HG03095 (cell line): Measurements from ENCODE around the gene MUC4.
"Not testable (repeated sequence)": the region's sequence is repeated elsewhere in the genome, so short reads cannot be mapped to it uniquely, and the experiment has no call there.

Experiments
- ATAC-seq: cut with Tn5 transposase; IDR thresholded peaks from one replicate; pipeline ENCODE4 v1.9.1; 2021; ENCODE audit warnings: moderate library complexity; ENCODE audit not compliant: unreplicated experiment

MUC4 gene

DNA sequence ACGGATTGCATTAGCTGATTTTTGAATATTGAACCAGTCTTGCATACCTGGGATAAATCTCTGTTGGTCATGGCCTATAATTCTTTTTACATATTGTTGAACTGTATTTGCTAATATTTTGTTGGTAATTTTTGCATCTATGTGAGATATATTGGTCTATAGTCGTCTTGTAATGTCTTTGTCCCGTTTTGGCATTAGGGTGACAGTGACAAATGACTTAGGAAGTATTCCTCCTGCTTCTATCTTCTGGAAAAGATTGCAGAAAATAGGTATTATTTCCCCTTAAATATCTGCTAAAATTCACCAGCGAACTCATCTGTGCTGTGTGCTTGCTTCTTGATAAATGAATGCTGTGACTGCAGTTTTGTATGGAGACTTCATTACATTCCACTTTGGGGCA lies 67.3 kb downstream of the MUC4 start:
- ATAC-seq: no peak

DNA sequence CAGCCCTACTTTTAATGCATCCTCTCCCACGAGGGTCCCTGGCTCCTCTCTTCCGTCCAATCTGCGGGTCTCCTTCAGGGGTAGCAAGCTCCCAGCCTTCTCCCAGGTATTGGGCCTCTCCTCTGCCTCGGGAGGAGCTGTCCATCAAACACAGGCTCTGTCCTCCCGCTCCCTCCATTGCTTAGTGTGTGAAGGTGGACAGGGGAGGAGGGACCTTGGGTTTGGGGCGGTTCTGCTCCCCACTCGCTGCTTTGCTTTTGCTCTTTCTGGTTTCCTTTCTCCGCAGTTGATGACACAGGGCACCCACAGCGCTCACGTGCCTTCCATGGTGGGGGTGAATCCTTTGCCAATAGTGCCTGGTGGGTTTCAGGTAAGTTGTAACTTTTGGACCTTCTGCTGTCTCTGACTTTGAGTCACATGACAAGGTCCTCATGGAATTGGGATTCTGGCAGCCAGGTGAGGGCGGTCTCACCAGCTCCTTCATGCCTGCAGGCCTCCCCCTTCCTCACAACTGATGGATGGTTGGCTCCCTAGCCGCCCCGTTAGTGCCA lies 72.1 kb downstream of the MUC4 start:
- ATAC-seq: no peak

DNA sequence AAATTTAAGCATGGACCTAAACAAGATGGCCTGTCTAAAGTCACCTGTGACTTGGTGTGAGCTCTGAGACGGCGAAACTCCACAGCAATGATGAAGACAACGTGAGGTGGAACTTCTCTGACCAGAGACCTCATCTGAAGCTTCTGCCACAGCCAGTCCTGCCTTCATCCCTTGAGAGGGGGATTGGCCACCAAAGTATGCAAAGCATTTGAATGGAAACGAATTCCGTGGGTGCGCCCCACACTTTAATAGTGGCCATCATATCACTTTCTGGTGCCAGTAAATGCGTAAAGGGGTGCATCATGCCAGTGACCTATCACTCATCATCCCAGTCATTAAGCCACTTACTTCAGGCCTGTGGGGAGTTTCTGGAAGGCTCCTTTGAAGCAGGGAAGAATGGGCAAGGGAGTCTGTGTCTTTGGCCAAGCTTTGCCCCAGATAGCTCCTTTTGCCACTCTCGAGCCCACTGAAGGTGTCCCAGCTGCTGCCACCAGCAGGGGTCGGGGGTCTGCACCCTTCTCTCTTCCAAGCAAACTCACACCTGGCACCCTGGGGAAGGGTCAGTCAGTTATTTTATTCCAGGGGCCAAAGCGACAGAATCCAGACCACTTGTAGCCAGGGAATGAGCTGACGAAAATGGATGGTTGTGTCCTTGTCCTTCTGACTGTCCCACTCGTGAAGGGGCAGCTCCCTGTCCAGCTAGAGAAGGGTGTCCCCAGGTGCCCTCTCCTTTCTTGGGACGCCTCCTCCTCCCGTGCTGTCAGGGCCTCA lies 73.3 kb downstream of the MUC4 start:
- ATAC-seq: no peak

DNA sequence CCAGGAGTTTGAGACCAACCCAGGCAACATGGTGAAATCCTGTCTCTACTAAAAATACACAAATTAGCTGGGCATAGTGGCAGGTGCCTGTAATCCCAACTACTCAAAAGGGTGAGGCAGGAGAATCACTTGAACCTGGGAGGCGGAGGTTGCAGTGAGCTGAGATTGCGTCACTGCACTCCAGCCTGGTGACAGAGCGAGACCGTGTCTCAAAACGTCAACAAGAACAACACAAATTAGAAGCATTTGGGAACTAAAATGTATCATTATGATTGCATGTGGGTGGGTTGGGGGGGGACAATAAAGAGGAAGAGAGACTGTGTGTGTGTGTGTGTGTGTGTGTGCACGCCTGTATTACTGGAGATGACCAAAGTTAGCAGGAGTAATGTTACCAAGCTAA lies 73.9 kb downstream of the MUC4 start:
- not testable (repeated sequence) for ATAC-seq

DNA sequence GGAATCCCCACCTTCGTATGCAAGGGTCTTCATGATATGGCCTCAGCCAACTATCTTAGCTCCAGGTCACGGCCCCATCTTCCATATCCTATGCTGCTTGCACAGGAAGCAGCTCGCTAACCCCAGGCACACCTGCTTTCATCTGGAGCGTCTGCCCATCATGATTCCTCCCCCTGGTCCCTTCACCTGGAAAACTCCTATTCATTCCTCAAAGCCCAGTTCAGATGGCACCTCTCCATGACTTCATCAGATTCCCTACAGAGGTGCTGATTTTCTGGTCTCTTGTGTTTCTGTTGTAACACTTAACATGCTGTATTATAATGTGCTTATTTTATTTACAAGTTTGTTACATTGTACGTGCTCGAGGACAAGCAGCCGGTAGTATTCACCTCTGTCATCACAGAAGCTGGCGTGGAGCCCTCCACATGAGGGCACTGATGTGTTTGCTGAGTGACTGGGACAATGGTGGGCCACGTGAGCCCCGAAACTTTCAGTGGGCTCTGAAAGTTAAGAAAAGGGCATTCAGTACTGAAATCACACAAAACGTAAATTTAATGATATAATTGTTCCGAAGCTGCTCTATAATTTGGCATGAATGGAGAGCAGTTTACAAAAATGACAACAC lies 74.8 kb downstream of the MUC4 start:
- no peak for ATAC-seq

DNA sequence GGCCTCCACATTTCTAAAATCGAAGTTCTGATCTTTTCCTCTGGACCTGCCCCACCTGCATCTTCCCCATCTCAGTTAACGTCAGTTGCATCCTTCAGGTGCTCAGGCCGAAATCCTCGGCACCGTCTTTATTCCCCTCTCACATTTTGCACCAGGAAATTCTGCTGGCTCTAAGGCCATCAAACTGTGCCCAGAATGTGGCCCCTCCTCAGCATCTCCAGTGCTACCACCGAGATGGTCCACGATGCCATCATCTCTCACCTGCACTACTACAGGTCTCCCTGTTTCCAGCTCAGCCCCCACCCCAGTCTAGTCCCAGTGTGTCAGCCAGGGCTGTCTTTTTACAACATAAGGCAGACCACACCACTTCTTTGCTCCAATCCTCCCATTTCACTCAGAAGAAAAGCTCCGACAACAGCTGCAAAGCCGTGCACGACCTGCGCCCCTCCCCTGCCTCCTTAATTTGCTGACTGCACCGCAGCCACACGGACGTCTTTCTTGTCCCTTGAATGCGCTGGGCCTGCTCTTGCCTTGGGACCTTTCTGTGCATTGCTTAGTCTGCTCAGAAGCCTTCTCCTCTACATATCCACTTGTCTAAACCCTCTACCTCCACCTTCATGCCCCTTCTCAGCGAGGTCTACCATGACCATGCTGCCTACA lies 76.6 kb downstream of the MUC4 start:
- ATAC-seq: no peak

DNA sequence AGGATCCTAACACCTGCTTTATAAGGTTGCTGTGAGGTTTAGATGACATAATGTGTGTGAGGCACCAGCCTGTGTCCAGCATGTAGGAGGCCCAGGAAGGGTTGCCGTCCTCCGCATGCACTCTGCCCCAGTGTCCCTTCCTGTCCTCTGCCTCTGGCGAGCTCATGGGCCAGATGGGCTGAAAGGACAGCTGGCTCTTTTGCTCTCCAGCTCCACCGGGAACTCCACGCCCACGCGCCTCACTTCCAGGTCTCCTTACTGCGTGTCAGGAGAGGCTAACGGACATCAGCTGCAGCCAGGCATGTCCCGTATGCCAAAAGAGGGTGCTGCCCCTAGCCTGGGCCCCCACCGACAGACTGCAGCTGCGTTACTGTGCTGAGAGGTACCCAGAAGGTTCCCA lies 78.8 kb downstream of the MUC4 start:
- no peak for ATAC-seq

DNA sequence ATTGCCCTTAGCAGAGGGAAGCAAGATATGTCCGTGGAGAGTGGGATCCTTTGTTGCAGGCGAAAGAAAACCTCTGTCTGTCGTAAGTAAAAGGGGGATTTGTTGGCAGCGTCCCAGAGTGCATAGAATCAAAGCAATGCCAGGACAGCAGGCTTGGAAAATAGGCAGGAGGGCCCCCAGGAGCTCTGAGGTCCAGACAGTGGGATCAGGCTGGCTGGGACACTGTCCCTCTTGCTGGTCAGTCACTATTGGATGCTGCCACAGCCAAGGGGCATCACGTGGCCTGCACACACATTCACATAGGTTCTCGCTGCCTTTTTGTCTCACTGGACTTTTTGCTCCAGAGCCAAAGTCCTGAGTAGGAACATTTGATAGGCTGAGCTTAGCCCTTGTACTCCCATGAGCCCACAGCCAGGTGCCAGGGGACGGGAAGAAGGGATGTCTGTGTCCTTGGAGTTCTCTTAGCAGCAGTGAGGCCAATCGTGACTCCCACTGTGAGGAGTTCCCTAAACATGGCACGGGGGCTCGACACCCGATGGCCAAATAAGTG lies 80.3 kb downstream of the MUC4 start:
- ATAC-seq: no peak

DNA sequence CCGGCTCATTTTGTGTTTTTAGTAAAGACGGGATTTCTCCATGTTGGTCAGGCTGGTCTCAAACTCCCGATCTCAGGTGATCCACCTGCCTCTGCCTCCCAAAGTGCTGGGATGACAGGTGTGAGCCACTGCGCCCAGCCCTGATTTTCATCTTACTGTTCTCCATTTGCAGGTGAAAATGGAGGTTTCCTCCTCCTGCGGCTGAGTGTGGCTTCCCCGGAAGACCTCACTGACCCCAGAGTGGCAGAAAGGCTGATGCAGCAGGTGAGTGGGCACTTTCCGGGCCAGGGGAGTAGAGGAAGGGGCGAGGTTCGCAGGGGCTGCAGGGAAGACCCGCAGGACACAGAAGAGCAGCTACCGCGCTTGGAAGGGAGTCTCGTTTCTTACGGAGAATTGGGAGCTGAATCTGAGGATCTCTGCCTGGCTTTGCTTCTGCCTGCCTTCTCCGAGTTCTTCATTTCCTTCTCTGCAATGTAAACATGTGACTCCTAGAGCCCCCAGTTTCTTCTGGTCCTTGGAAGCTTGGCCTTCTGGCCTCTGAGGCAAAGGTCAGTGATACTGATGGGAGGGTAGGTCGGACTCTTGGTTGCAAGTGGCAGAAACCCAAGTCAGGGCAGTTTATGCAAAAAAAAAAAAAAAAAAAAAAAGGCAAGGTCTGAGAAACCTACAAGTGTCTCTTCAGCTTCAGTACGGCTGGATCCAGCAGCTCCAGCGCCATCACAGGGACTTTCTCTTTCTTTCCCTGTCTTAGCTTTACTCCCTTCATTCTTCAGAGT lies 82.1 kb downstream of the MUC4 start:
- ATAC-seq: no peak

DNA sequence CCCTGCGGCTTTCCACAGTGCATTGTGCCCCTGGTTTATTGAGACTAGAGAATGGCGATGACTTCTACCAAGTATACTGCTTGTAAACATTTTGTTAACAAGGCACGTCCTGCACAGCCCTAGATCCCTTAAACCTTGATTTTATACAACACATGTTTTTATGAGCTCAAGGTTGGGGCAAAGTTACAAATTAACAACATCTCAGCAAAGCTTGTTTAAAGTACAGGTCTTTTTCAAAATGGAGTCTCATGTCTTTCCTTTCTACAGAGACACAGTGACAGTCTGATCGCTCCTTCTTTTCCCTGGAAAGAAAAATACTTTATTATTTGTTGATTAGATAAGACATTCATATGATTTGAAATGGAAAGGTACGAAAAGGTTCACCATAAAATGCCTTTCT lies 82.9 kb downstream of the MUC4 start:
- ATAC-seq: not testable (repeated sequence)

DNA sequence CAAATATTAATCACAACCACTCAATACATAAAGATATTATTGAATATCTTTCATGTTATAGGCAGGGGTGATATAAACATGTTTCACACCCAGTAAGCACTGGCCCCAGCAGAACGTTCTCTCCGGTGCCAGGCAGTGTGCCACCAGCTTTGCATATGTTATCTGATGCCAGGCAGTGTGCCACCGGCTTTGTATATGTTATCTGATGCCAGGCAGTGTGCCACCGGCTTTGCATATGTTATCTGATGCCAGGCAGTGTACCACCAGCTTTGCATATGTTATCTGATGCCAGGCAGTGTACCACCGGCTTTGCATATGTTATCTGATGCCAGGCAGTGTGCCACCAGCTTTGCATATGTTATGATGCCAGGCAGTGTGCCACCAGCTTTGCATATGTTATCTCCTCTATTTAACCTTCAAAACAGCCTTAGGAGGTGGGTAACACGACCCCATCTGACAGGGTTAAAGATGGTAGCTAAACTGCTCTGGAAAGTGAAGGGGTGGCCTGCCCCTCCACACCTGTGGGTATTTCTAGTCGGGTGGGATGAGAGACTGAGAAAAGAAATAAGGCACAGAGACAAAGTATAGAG lies 84.0 kb downstream of the MUC4 start:
- ATAC-seq: no peak

DNA sequence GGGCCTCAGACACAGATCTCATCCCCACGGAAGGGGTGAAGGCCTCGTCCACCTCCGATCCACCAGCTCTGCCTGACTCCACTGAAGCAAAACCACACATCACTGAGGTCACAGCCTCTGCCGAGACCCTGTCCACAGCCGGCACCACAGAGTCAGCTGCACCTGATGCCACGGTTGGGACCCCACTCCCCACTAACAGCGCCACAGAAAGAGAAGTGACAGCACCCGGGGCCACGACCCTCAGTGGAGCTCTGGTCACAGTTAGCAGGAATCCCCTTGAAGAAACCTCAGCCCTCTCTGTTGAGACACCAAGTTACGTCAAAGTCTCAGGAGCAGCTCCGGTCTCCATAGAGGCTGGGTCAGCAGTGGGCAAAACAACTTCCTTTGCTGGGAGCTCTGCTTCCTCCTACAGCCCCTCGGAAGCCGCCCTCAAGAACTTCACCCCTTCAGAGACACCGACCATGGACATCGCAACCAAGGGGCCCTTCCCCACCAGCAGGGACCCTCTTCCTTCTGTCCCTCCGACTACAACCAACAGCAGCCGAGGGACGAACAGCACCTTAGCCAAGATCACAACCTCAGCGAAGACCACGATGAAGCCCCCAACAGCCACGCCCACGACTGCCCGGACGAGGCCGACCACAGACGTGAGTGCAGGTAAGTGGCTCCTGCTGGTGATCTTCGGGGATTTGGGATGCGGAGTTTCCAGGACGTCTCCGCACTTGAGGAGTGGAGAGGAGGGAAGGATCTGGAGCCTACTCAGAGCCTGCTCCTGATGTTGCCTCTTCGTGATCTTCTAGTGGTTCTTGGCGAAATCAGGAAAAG lies 85.6 kb downstream of the MUC4 start:
- ATAC-seq: not testable (repeated sequence)

DNA sequence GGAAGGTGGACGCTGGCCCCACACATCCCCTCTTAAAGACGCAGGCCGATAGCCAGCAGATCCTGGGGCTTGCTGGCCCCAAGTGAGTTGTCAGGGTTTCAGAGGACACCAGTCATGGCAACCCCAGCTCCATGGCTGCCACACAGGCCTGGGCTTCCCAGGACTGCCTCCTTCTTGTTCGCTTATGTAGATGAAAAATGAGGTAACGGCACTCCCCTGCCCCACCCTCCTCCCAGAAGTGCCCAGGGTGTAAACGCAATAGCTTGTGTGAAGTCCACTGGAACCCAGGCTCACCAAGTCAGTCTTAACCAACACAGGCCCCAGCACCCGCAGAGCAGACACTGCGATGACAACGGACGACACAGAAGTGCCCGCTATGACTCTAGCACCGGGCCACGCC lies 87.4 kb downstream of the MUC4 start:
- ATAC-seq: not testable (repeated sequence)

DNA sequence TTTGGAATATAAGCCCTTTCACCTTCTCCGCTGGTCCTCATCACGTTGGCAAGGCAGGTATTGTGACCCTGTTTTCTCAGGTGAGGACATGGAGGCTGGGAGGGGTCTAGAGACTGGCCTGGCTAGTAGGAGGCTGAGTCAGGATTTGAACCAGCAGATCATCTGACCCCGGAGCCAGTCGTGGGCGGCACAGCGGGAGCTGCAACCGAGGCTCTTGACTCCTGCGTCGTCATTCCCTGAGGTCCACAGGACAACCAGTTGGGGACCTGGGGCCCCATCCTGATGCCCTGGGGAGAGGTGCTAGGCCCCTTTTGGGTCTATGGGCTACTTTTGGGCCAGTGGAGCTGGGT lies 88.8 kb downstream of the MUC4 start:
- ATAC-seq: not testable (repeated sequence)

DNA sequence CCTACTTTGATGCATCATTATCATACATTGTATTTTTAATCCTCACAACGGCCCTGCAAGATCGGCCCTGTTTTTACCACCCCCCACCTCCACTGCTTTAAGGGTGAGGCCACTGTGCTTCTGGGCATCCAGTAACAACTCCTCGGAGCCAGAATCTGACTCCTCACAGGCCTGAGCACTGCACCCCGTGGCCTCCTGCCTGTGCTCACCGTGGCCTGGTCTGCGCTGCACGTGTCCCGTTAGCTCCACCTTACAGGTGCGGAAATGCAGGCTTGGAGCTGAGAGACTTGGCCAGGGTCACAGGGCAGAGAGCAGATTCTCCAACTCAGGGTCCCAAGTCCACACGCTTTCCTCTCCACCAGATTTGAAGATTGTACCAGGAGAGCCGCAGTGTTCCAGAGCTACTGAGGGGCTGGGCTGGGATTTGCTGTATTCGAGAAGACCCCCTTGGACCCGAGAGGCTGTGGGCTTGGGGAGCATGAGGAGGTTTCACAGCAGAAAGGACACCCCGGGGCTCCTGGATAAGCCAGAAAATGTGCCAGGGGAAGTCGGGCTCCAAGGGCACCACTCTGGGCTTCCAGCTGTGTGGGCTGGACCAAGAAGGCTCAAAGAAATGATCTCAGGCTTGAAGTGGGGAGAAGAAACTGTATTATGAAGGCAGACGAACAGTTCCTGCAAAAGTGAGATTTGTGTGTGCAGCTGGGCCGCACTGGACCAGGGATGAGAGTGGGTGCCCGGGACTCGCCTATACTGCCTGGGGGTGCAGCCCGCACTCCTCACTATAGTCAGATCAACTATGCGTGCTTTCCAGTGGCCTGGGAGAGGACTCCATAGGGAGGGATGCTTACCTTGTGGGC lies 89.4 kb downstream of the MUC4 start:
- ATAC-seq: not testable (repeated sequence)

DNA sequence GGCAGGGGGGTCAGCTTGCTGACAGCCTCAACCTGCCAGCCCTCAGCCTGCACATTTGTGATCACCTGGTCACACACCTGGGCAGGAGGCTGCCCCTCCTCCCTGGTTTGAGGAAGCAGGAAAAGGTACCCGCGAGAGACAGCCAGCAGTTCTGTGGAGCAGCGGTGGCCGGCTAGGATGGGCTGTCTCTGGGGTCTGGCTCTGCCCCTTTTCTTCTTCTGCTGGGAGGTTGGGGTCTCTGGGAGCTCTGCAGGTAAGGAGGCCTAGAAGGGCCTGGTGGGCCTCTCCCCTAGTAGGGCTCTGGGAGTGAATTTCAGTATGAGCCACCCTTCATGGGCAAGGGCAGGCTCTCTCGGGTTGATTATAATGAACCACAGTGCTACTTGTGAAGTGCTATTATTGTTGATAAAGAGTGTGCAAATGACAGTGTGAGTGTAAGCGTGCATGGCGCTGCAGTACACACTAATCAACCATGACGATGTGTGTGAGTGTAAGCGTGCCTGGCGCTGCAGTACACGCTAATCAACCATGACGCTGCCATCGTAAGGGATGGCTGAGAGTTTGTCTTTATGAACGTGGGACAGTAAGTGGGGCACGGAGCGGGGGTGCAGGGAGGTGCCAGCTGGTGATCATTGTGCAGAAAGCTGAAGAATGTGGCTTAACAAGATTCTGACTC lies 90.8 kb downstream of the MUC4 start, which contains the start of gene MUC20:
MUC20 (plus strand) TSS at position 148 of the 676 bp plus-strand sequence; CDS start at position 178, 30 bp downstream.
- not testable (repeated sequence) for ATAC-seq

DNA sequence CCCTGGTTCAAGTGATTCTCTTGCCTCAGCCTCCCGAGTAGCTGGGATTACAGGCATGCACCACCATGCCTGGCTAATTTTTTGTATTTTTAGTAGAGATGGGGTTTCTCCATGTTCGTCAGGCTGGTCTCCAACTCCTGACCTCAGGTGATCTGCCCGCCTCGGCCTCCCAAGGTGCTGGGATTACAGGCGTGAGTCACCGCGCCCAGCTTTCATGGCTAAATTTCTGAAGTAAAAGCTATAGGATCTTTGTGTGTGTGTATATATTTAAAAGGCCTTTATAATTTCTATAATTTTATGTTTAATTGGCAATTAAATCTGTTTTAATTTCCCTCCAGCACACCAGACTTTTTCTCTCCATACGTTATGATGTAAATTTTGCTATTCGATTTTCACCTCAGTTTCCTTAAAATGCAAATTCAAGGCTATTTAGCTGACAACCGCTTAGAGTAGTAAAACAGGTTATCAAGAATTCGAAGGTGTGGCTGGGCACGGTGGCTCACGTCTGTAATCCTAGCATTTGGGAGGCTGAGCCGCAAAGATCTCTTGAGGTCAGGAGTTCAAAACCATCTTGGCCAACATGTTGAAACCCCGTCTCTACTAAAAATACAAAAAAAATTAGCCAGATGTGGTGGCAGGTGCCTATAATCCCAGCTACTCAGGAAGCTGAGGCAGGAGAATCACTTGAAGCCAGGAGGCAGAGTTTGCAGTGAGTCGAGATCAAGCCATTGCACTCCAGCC lies 92.0 kb downstream of the MUC4 start:
- ATAC-seq: not testable (repeated sequence)
